ENCODE data around the gene MYADML2.

Gene MYADML2

GRCh38 chr17:81935709-81936084 lies 11.3 kb downstream of the MYADML2 start:
- no peak for DNase-seq

DNA sequence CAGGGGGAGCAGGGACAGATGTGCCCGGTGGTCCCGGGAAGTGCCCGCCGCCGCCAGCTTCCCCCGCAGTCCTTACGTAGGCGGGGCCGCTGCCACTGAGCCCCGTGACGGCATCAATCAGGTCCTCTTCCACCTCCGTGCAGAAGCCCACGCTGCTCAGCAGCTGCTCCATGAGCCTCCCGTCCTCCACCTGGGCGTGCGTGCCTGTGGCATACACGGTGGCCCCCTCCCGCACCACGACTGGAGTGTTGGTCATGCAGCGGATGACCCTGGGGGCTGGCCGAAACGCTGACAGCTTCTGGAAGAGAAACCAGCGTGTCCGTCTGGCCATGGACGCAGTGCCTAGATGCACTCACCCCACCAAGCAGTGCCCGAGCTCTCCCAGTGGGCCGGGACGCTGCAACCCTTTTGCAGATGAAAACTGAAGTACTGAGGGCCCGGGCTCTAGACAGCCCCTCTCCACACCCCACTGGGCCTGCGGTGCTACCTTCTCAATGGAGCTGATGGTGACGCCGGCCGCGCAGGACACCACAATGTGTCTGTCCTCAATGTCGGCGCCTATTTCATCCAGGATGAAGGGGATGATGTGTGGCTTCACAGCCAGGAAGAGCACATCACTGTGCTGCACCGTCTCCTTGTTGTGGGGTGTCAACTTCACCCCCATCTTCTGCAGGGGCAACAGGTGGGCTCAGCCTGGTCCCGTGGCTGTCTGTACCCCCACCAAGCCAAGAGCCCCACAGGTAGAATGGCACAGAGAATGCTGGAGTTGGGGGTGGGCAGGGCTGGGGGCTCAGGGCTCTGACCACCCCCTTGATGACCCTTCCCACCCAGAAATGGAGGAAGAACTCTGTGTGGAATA lies 12.0 kb downstream of the MYADML2 start:
- DNase-seq = no peak

GRCh38 chr17:81934098-81934757 lies 12.8 kb downstream of the MYADML2 start:
- DNase-seq = no peak

DNA sequence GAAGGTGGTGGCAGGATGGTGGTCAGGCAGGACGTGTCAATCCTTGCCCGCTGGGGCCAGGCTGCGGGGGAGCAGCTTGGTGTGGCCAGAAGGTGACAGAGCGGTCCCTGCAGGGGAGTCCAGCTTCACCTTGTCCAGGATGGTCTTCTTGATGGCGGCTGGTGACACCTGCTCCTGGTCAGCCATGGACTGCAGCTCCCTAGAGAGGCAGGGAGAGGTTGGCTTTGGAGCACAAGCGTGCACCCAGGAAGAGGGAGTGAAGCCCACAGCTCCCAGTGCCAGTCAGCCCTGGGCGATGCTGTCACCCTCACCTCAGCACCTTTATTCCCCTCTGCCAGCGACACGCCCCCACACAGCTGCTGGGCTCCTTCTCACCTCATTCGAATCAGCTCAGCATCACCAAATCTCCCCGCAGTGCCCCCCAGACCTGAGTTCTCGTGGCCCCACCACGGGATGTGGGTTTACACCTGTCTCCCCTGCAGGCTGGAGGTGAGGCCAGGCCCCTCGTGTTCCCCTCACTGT lies 13.8 kb downstream of the MYADML2 start:
- no peak for DNase-seq

GRCh38 chr17:81932333-81932983 lies 14.6 kb downstream of the MYADML2 start:
- DNase-seq = no peak

GRCh38 chr17:81931557-81932332 lies 15.3 kb downstream of the MYADML2 start:
- DNase-seq = no peak

DNA sequence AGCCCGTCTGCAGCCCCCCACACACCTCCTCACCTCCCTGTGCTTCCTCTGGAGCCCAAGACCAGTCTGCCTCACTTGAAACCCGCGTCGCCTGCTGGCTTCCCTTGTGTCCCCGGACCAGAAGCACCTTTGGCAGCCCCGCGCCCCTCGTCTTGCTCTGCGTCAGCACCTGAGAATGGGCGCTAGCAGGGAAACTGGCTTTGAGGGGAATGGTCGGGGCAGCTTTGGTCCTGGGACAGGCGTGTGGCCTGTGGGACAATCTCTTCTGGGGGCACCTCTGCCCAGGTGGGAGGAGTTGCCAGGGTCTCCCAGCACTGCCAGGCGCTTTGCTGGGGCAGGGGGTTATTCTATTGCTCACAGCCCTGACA lies 15.9 kb downstream of the MYADML2 start:
- no peak for DNase-seq

- DNase-seq = no peak
These were observed 16.6 kb downstream of the MYADML2 start for GRCh38 chr17:81930142-81931125.

DNA sequence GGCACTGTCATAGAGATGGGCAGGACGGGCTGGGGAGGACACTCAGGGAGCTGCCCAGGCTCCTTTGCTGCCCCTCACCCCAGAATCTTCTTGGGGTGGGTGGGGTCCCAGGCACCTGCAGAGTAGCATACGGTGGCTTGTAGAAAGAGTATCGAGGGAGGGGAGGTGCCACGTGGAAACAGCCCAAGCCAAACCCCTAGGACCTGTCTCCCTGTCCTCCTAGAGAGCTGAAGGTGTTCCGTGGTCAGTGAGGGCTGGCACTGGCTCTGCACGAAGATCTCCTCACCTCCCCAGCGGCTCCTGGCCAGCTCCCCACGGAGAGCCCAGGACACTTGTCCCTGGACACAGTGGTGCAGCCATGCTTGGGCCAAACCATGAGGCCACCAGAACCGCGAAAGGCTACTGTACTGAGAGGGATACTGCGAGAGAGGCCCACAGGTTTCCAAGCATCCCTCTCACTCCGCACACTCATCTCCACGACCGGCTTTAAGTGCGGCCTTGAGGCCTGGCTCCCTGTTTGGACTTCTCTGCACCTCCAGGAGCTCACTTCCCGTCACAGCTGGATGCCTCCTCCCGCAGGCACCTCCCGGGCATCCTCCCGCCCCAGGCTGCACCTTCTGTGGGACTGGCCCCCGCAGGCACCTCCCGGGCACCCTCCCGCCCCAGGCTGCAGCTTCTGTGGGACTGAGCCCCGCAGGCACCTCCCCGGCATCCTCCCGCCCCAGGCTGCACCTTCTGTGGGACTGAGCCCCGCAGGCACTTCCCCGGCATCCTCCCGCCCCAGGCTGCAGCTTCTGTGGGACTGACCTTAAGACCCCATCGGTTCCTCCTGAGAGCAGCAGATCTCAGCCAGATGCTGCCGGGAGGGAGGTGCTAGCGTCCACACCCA lies 17.5 kb downstream of the MYADML2 start:
- DNase-seq = no peak

DNA sequence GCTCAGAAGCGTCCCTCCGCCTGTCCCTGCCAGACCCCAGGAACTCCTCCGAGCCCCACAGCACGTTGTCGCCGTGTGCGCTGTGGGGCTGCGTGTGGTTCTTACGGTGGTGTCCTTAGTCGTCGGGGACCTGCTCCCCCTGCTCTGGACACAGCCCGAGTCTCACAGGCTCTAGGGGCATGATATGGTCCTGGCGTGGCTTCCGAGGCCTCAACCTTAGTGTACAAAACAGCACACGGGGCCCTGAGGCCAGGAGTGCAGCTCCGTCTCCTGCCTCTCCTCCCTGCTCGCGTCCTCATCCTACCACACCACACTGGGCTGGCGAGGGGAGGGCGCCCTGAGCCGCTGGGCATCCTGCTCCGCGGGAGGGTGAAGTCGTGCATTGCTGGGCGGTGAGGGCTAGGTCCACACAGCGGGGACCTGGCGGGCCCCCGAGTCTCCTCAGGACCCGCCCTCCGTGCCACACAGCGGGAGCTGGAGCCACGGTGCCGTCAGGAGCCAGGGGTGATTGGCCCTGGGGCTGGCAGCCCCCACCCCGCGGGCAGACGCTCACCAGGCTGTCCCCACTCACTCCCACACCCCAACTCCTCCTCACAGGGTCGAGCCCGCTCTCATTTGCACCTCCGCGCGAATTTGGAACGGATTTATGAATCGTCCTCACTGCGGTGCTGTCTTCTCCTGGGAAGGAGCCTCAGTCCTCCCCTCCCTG lies 18.3 kb downstream of the MYADML2 start:
- DNase-seq = no peak

- peak; percentile 69 for DNase-seq
These were observed 19.1 kb downstream of the MYADML2 start, which contains the start of gene MAFG for GRCh38 chr17:81927653-81928543. Gene MAFG (minus strand): TSS chr17:81927735. CDS start chr17:81923185, 4,550 bp downstream.

DNA sequence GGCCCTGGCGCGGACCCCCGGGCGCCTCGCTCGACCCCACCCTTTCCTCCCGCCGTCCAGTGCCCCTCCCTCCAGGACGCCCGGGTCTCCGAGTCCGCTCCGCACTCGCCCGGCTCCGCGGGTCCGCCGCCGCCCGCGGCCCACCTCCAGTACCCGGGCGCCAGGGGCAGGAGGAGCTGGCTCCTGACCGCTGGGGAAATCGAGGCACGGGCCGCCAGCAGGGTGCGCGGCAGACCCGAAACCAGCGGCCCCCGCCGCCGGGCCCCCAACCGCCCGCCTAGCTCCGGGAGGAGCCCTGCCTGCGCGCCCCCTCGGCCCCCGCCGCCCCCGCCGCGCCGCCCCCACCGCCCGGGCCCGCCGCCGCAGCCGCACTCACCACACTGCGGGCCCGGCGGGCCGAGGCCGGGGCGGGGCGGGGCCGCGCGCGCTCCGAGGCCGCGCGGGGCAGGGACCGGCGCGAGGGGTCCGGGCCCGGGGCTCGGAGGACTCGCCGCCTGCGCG lies 19.8 kb downstream of the MYADML2 start:
- DNase-seq = no peak

GRCh38 chr17:81926451-81927151 lies 20.4 kb downstream of the MYADML2 start:
- no peak for DNase-seq

- no peak for DNase-seq
These were observed 21.1 kb downstream of the MYADML2 start for GRCh38 chr17:81925860-81926450.

GRCh38 chr17:81924557-81925532 lies 22.2 kb downstream of the MYADML2 start:
- DNase-seq = no peak
